ENCODE measurements around the gene B3GAT2.

Gene B3GAT2

DNA sequence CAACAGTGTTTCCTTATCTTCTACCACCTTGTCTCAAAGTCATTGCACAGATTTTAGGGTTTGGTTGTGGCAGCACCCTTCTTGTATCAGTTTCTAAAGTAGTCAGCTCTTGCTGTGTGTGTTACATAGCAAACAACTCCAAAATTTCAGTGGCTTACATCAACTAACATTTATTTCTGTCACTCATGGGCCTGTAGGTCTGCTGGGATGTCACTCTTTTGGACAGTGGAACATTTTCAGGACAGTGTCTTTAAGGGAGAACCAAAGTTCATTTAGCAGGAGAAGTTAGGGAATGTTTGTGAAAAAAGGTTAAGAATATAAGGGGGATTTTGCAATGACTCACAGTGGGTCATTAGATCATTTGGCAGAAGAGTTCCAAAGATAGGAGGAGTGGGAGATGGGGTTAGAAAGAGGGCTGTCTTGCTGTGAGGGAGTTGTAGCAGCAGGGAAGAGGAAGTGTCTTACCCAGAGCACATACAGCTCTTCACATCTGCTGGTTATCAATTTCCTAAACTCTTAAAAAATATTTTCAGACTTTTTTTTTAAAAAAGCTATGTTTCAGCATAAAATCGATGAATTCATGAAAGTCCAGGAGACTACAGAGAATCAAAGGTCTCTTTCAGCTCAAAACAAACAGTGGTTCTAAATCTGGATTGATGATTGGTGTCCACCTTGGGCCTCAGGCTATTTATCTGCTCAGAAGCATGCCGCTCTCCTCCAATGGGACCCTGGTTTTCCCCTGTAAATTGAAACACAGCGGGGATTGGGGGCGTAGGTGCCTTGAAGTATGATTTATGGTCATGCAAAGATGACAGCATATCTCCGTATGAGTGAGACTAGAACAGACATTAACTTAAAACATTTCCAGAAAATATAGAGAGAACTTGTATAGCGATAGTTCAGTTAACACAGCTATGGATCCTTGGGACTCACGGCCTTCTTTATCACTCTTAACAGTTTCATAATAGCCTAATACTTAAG lies 117.3 kb downstream of the B3GAT2 start:
- no peak for DNase-seq

DNA sequence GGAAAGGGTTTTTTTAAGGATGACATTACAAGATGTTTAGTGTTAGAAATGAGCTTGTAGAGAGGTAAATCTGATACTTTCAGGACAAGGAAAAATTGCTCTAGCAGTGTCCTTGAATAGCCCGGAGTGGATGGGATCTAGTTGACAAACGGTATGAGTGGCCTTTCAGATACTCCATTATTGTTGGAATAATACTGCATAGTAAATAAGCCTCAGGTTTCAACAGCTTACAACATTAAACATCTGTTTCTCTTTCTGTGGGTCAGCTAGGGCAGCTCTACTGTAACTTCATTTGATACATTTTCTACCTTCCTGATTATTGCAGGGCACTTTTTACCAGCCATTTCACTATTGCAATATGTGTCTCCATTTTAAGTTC lies 118.0 kb downstream of the B3GAT2 start:
- DNase-seq, result no peak

DNA sequence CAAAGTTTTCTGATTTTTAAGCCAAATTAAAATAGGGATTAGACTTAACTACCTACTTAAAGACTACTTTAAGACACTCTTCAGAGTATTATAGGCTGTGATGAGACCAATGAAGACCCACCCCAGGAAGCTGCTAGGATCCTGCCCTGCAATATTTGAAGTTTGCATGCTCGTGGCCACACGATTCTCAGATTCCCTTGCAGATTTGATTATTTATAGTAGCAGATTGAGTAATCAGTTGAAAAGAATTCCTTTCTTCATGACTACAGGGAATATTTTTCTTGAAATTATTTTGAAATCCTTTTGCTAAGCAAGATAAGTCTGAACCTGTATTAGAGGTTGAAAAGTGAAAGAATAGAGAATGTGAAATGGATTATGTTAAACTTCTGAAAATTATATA lies 122.3 kb downstream of the B3GAT2 start:
- DNase-seq, result no peak

DNA sequence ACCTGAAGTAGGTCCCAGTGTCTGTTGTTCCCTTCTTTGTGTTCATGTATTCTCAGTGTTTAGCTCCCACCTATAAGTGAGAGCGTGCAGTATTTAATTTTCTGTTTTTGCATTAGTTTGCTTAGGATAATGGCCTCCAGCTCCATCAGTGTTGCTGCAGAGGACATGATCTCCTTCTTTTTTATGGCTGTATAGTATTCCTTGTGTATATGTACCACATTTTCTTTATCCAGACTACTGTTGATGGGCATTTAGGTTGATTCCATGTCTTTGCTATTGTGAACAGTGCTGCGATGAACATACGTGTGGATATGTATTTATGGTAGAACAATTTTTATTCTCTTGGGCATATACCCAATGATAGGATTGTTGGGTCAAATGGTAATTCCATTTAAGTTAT lies 125.4 kb downstream of the B3GAT2 start:
- DNase-seq, result no peak

DNA sequence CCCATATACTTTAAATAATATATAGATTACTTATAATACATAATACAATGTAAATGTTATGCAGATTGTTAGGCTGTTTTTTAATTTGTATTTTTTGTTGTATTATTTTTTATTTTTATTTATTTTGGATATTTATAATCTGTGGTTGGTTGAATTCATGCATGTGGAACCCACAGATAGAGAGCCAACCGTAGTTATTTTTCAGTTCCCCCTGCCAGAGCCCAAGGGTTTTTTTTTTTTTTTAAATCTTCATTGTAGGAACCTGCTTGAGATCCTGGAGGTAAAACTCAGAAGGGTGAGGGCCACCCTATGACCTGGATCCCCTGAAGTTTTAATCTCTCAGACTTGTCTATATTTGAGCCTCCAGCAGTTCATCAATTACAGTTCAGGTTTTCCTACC lies 133.2 kb downstream of the B3GAT2 start:
- DNase-seq, result no peak

DNA sequence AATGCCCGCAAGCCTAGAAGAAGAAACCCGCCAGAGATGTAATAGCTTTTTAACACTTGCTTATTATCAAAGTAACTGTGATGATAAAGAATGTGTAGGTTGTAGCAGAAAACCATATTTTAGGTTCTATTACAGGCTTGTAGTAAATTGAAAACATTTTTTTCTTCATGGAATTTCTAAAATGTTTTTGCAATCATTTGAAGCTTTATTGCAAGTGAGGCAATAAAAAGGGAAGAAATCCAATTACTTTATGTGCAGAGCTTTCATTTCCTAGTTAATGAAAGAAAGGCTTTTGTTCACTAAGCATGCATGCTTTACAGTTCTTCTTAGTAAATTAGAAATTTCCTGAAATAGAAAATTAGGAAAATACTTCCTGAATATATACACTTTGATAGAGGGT lies 135.1 kb downstream of the B3GAT2 start:
- no peak for DNase-seq

DNA sequence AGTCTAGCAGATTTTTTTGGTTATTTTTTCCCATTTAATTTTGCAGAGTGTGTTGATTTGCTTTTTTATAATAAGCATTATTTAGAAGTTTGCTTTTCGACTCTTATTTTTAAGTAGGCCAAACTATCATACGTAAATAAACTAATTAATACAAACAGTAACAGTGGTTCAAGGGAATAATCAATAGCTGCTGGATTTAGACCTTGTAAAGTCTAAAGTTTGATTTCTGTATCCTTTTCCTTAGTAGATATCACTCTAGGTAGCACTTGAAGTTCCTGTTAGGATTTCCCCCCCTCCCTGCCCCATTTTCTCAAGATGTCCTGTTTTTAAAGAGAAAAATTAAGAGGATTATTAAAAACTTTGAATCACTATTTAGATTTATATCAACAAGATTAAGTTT lies 136.1 kb downstream of the B3GAT2 start:
- no peak for DNase-seq

DNA sequence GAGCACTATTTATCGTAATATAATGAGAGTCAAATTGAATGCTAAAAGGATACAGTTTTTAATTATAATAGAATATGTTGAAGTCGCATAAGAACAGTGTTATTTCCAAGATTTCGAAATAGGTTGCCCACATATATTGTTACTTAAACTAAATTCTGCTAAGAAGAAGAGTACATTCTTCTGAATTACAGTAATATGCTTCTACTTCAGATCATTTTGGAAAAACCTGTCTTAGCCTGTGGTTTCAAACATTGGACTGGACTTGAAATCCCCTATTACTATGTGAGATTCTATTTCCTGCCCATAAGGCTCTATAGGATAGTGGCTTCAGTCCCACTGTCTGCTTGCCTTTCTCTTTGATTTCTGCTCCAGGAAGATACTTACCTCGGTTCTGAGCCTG lies 137.2 kb downstream of the B3GAT2 start:
- no peak for DNase-seq

DNA sequence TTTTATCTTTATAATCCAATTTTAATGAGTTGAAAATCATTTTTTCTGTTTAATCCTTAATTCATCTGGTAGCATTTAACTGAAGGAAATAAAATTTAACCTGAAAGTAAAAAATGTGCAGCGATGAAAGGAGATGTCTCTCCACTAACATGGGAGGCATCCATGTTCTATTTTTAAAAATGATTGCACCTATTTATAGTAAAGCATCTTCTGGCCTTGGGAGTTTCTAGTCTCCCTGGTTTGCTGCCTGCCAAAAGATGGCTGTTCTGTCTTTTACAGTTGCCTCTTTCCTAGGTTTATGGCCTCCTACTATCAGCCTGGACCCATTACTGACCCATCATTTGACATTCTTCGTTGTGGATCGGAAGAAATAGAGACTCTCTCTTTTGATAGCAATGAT lies 143.0 kb downstream of the B3GAT2 start:
- no peak for DNase-seq

DNA sequence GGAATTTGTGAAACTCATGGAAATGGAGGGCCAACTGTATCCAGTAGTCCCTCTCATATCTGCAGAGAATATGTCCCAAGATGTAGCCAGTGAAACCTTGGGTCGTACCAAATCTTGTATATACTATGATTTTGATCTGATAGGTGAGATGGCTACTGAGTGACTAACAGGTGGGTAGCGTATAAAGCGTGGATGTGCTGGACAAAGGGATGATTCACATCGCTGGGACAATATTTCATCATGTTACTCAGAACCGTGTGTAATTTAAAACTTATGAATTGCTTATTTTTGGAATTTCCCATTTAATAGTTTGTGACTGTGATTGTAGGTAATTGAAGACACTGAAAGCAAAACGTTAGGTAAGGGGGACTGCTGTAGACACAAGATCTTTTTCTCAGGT lies 145.1 kb downstream of the B3GAT2 start:
- DNase-seq, result no peak

All from NCI-H2081 treated with DMSO at 0.1 percent for 48 hours (cell line).